Measurements from ENCODE around the gene ADGRA1.

DNA sequence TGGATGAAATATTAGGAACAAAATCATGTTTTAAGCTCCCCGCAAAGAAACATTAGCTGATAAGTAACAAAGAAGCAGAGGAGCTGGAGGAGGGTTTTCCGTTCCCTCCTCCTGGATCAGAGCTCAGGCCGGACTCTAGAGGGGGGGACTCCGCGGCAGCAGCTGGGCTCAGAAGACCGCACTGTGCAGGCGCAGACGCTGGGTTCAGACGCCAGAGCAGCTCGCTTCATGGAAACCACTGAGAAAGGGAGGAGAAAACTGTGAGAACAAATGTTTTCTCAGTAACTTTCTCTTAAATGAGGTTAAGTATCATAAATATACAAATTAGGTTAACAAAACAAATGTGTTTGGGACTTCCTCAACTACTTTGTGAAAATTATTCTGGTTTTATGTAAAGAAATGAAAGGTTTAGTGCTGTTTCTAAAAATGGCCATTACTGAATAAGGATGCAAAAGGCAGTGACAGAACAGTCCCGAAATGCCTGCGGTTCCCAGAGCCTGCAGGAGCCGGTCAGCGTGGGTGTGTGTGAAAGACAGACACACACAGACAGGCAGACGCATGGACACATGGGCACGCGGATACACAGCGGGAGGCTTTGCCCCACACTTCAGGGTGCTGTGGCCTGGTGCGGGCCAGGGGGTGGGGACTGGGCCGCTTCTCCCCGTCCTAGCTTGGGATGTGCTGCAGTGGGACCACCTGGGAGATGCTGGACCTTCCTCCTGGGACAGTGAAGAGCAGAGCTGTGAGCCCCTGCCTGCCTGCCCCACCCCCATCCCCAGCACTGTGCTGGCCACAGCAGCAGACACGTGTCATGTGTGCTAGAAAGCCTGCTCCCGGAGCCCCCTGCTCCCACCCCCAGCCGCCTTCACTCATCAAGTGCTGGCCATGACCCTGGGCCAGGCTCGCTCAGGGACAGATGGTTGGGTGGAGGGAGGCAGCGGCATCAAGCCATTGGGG, 20.3 kb upstream of the ADGRA1 start:
- TF ChIP-seq, protein P1, sequence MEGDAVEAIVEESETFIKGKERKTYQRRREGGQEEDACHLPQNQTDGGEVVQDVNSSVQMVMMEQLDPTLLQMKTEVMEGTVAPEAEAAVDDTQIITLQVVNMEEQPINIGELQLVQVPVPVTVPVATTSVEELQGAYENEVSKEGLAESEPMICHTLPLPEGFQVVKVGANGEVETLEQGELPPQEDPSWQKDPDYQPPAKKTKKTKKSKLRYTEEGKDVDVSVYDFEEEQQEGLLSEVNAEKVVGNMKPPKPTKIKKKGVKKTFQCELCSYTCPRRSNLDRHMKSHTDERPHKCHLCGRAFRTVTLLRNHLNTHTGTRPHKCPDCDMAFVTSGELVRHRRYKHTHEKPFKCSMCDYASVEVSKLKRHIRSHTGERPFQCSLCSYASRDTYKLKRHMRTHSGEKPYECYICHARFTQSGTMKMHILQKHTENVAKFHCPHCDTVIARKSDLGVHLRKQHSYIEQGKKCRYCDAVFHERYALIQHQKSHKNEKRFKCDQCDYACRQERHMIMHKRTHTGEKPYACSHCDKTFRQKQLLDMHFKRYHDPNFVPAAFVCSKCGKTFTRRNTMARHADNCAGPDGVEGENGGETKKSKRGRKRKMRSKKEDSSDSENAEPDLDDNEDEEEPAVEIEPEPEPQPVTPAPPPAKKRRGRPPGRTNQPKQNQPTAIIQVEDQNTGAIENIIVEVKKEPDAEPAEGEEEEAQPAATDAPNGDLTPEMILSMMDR (conservative IDR thresholded peaks at IDR 0.05 in 1 of 2, IDR thresholded peaks at IDR 0.05 in 1 of 2; ENCODE audit: extremely low read depth in 1 of 2, insufficient read depth in 1 of 2, low read depth in 1 of 2, low read length in 2 of 2) = no peak
- no peak for TF ChIP-seq EZH2 (IDR thresholded peaks at IDR 0.05; ENCODE audit: borderline replicate concordance, low read length)

All from mammary epithelial cell (primary cell).